NCI-H510A treated with DMSO at 0.1 percent for 48 hours (cell line): ENCODE results near the gene SUPT4H1.
A peak's percentile ranks its signal among the peaks of the same experiment; 100 is the strongest.

Source experiments
- DNase-seq: peaks from one replicate; lab custom pipeline; 2025; lab: John Stamatoyannopoulos, UW

SUPT4H1 gene

GRCh38 chr17:58317421-58318064, 34.5 kb downstream of the SUPT4H1 start:
- DNase-seq = peak; percentile 63

GRCh38 chr17:58316260-58316960, 35.6 kb downstream of the SUPT4H1 start:
- no peak for DNase-seq

- no peak for DNase-seq
Observed at GRCh38 chr17:58315750-58316149, 36.3 kb downstream of the SUPT4H1 start.

- DNase-seq = no peak
Observed at GRCh38 chr17:58315281-58315711, 36.7 kb downstream of the SUPT4H1 start.

- no peak for DNase-seq
Observed at GRCh38 chr17:58314706-58315015, 37.3 kb downstream of the SUPT4H1 start.

- peak; percentile 25 for DNase-seq
Observed at GRCh38 chr17:58313815-58314705, 37.9 kb downstream of the SUPT4H1 start.

- DNase-seq = no peak
Observed at GRCh38 chr17:58312829-58313228, 39.2 kb downstream of the SUPT4H1 start.

- no peak for DNase-seq
Observed at GRCh38 chr17:58312021-58312630, 39.9 kb downstream of the SUPT4H1 start.

- DNase-seq = no peak
Observed at GRCh38 chr17:58311429-58311894, 40.5 kb downstream of the SUPT4H1 start.

GRCh38 chr17:58310511-58311428, 41.2 kb downstream of the SUPT4H1 start:
- no peak for DNase-seq

GRCh38 chr17:58309918-58310259, 42.1 kb downstream of the SUPT4H1 start:
- no peak for DNase-seq

GRCh38 chr17:58308985-58309917, 42.8 kb downstream of the SUPT4H1 start:
- DNase-seq = no peak

- no peak for DNase-seq
Observed at GRCh38 chr17:58308173-58308984, 43.6 kb downstream of the SUPT4H1 start.

- DNase-seq = no peak
Observed at GRCh38 chr17:58307468-58308172, 44.4 kb downstream of the SUPT4H1 start.

GRCh38 chr17:58306131-58306951, 45.7 kb downstream of the SUPT4H1 start:
- no peak for DNase-seq

GRCh38 chr17:58305626-58306025, 46.4 kb downstream of the SUPT4H1 start:
- DNase-seq = no peak

GRCh38 chr17:58304750-58305486, 47.1 kb downstream of the SUPT4H1 start:
- no peak for DNase-seq
